Body of pancreas (tissue), 4 donors: ENCODE measurements around the gene TMEM190. TPM values are rescaled to one million over a fixed set of nuclear protein-coding genes. Genes with fewer than 3 reads are reported as not detected.

Source experiments
- ATAC-seq: fragments of 150-250 bp; one replicate; pipeline ENCODE4 v1.9.1; 2016
- DNase-seq, 4 donors: peaks; one replicate each; pipeline ENCODE4 v3.0.0-alpha.2; 2019
- H3K27ac ChIP-seq, 4 donors: fragments of 200-600 bp; sonication (generic); 1 replicate in 3 of 4; 2 replicates in 1 of 4; pipeline versions ENCODE4 v1.5.1 to v1.6.1; 2016 to 2019; ENCODE audit warnings: mild to moderate bottlenecking in 1 of 4, mixed read lengths in 1 of 4, moderate library complexity in 1 of 4
- H3K27me3 ChIP-seq, 2 donors: fragments of 200-600 bp; sonication (generic); one replicate each; pipeline ENCODE4 v1.6.0; 2016; ENCODE audit warnings: mild to moderate bottlenecking in 1 of 2
- H3K36me3 ChIP-seq, 2 donors: fragments of 200-600 bp; sonication (generic); replicated peaks in 1 of 2; 2 replicates each; pipeline ENCODE4 v1.5.1; 2016; ENCODE audit warnings: low read depth in 2 of 2; ENCODE audit not compliant: insufficient read depth in 1 of 2
- H3K4me1 ChIP-seq: fragments of 200-600 bp; sonication (generic); one replicate; pipeline ENCODE4 v1.6.0; 2016
- H3K4me3 ChIP-seq, 2 donors: fragments of 200-600 bp; sonication (generic); 1 replicate in 1 of 2; 2 replicates in 1 of 2; pipeline ENCODE4 v1.5.1; 2016 to 2019
- H3K9me3 ChIP-seq, 3 donors: fragments of 200-600 bp; sonication (generic); 1 replicate in 2 of 3; 2 replicates in 1 of 3; pipeline ENCODE4 v1.5.1; 2016
- POLR2A ChIP-seq, 3 donors: fragments of 450-650 bp; IDR thresholded peaks; one replicate each; pipeline ENCODE4 v1.6.1; 2016; ENCODE audit warnings: antibody characterized with exemption in 3 of 3, mild to moderate bottlenecking in 2 of 3
- WGBS, 2 donors: methylation state at CpG; one replicate each; pipeline ENCODE4 v1.1.5; 2017; 5-methylcytosine and 5-hydroxymethylcytosine counted together
- intact Hi-C: fragments of 100-400 bp; cut with DNase I; formaldehyde crosslinking; loops from one replicate; pipeline ENCODE4 v1.15.1; 2023
- total RNA-seq, 2 donors: library from RNA; depleted of rRNA; stranded (reverse); fragments of >200 nt; gene quantifications; one replicate each; pipeline ENCODE4 v1.1.0, GENCODE V29; 2016
- TF ChIP-seq, protein P1 (sequence below), 7 experiments: fragments of 450-650 bp in 4 of 7; fragments of 200-600 bp in 3 of 7; sonication (generic) in 3 of 7; IDR thresholded peaks; one replicate each; pipeline ENCODE4 v1.5.1; 2016 to 2019; ENCODE audit warnings: antibody characterized with exemption in 7 of 7

TMEM190 gene
- total RNA-seq, 2 donors from 2014 or later, result not detected

DNA sequence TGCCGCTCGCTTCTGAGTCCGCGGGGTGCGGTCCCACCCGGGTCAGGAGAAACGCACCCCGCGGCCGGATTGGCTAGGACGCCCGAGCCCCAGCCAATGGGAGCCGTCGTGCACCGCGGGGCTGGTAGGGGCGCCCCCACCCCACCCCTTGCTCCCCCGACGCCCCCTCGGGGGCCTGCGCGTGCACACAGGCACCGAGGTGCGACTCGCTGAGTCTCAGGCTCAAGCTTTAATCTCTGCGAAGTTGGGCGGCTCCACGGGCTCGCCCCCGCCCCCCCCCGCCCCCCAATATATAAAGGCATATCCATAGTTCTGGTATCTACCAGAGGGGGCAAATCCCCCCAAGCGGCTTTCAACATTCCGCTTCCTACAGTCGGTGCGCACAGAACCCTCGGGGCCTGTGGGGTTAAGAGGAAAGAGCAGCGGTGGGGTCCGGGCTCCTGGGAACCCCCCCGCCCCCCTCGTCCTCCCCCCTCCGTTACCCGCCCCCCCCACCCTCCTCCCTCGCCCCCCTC, 21.9 kb upstream of the TMEM190 start, which contains the start of gene COX6B2:
COX6B2 (minus strand) TSS at position 22 of the 515 bp plus-strand sequence. CDS start 198 bp downstream, outside the sequence.
- no peaks in the 10 kb centered on the region for H3K36me3 ChIP-seq
- H3K4me3 ChIP-seq, result peak within 1 kb of the TSS in 1 of 2 donors; percentile 5
- intact Hi-C loops, result no loop called here
- H3K27ac ChIP-seq, result no peak within 1 kb of the TSS
- WGBS, 2 donors, result 4% methylated on average over 41 of the region's 43 CpGs; no CpG with 5 or more reads in 1 of the 2 donors
- H3K9me3 ChIP-seq, result no peaks in the 10 kb centered on the region
- TF ChIP-seq, protein P1, sequence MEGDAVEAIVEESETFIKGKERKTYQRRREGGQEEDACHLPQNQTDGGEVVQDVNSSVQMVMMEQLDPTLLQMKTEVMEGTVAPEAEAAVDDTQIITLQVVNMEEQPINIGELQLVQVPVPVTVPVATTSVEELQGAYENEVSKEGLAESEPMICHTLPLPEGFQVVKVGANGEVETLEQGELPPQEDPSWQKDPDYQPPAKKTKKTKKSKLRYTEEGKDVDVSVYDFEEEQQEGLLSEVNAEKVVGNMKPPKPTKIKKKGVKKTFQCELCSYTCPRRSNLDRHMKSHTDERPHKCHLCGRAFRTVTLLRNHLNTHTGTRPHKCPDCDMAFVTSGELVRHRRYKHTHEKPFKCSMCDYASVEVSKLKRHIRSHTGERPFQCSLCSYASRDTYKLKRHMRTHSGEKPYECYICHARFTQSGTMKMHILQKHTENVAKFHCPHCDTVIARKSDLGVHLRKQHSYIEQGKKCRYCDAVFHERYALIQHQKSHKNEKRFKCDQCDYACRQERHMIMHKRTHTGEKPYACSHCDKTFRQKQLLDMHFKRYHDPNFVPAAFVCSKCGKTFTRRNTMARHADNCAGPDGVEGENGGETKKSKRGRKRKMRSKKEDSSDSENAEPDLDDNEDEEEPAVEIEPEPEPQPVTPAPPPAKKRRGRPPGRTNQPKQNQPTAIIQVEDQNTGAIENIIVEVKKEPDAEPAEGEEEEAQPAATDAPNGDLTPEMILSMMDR (IDR thresholded peaks at IDR 0.05), result no peak
- ATAC-seq (no peak), DNase-seq (no peak)
- H3K27me3 ChIP-seq, result peaks cover 0 to 20% of the 10 kb centered on the region in 2 donors
- peaks cover 20% of the 10 kb centered on the region for H3K4me1 ChIP-seq

DNA sequence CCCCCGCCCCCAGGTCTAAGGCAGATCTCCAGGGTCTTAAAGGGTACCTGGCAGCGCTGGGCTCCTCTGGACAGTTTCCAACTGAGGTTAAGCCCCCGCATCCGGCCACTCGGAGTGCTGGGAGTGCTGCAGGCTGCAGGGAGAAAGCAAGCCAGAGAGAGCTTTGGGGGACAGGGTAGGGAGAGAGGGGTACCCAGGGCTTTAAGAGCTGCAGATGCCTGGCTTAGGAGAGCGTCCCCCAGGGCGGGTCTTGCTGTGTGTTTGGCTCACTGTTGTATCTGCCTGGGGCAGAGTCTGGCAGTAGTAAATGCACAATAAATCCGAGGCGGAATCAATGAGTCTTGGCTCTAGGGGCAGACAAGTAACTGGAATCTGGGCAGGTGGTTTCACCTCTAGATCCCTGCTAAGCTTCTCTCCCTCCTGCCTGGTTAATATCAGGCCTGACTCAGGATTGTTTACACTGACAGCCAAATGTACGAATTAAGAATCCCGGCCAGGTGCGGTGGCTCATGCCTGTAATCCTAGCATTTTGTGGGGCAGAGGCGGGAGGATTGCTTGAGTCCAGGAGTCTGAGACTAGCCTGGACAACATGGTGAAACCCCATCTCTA, 21.3 kb upstream of the TMEM190 start:
- H3K27ac ChIP-seq, result no peak overlapping the region
- H3K4me1 ChIP-seq, result peaks cover 20% of the 10 kb centered on the region
- no peaks in the 10 kb centered on the region for H3K9me3 ChIP-seq
- 24% methylated on average over 12 to 13 of the region's 13 CpGs for WGBS, 2 donors
- intact Hi-C loops, result no loop called here
- TF ChIP-seq, protein P1 (IDR thresholded peaks at IDR 0.05), result no peak
- TF ChIP-seq POLR2A (IDR thresholded peaks at IDR 0.05), result no peak
- no peaks in the 10 kb centered on the region for H3K36me3 ChIP-seq
- H3K27me3 ChIP-seq, result peaks cover 0 to 20% of the 10 kb centered on the region in 2 donors
- no peak overlapping the region for H3K4me3 ChIP-seq
- ATAC-seq, result no peak
- no peak for DNase-seq

DNA sequence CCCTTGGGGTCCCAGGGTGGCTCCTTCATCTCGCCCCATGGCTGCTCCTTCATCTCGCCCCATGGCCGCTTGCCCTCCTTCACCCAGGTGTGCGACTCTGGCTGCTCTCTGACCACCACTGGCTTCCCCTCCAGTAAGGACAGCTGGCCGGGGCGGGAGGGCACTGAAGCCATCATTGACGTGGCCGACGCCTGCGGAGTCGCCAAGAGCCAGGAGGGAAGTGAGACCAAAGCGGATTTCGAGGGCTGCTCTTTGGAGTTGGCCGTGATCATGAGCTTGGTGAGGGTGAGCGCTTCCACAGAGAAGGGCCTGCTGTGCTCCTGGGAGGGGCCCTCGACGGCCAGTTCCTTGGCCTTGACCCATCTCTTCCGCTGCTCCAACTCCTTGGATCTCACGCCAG, 18.1 kb upstream of the TMEM190 start:
- no peak for TF ChIP-seq POLR2A (IDR thresholded peaks at IDR 0.05)
- TF ChIP-seq, protein P1 (IDR thresholded peaks at IDR 0.05), result no peak
- DNase-seq (no peak), ATAC-seq (no peak)
- Histone ChIP-seq H3K36me3 (no peaks in the 10 kb centered on the region), H3K4me1 (peaks cover 12% of the 10 kb centered on the region), H3K27ac (no peak overlapping the region), H3K27me3 (peaks cover 0 to 2% of the 10 kb centered on the region in 2 donors), H3K4me3 (no peak overlapping the region), H3K9me3 (no peaks in the 10 kb centered on the region)
- intact Hi-C loops, result no loop called here
- 83 to 92% methylated on average over 15 to 18 of the region's 19 CpGs for WGBS, 2 donors

DNA sequence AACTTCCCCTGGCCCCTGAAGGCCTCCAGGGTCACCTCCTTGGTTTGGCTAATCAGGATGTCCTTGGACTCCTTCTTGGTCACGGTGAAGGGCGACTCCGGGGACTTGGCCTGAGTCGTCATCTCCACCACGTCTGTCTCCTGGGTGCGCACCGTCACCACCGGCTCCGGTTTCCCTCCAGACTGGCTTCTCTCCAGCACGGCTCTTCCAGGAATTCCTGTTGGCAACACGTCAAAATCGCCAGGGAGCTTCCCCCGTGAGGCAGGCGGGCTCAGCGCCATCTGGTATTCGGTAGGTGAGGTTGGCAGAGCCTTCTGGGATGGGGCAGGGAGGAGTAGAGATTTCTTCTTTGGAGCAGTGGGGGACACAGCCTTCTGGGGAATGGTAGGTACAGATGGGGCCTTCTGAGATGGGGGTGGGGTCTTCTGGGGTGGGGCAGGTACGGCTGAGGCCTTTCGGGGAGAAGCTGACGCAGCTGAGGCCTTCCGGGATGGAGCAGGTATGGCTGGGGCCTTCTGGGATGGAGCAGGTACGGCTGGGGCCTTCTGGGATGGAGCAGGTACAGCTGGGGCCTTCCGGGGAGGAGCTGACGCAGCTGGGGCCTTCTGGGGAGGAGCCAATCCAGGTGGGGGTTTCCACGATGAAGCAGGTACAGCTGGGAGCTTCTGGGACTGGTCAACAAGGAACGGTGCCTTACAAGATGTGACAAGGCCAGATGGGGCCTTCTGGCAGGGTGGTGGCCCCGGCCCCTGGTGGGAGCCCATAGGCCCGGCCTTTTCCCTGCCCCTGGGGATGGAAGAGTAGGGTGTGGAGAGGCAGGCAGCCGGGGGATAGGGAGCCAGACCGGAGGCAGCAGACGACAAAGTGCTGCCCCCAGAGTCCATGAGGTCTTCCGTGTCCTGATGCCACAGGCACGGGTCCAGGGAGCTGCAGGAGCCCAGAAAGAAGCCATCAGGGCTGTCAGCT, 17.4 kb upstream of the TMEM190 start:
- Histone ChIP-seq H3K27me3 (no peaks in the 10 kb centered on the region), H3K36me3 (no peaks in the 10 kb centered on the region), H3K4me1 (peaks cover 5% of the 10 kb centered on the region), H3K9me3 (no peaks in the 10 kb centered on the region), H3K4me3 (no peak overlapping the region), H3K27ac (no peak overlapping the region)
- TF ChIP-seq, protein P1 (IDR thresholded peaks at IDR 0.05), result no peak
- DNase-seq, result peak in 2 of 4 donors; percentile 15 to 54
- intact Hi-C loops, result no loop called here
- no peak for ATAC-seq
- WGBS, 2 donors, result 68 to 74% methylated on average over 28 to 29 of the region's 32 CpGs
